Neutrophil (primary cell): ENCODE results near the gene LRRC49.

Experiments
- H3K27ac ChIP-seq: fragments of 200-600 bp; sonication (generic); 2 replicates; pipeline ENCODE4 v1.5.1; 2016; ENCODE audit warnings: mild to moderate bottlenecking, moderate library complexity
- H3K27me3 ChIP-seq: fragments of 200-600 bp; sonication (generic); 2 replicates; pipeline ENCODE4 v1.6.0; 2016; ENCODE audit warnings: mild to moderate bottlenecking
- H3K36me3 ChIP-seq: fragments of 200-600 bp; sonication (generic); 2 replicates; pipeline ENCODE4 v1.5.1; 2017
- H3K4me1 ChIP-seq, 2 experiments: fragments of 200-600 bp in 1 of 2; sonication (generic) in 1 of 2; 1 replicate in 1 of 2; 2 replicates in 1 of 2; pipeline versions ENCODE4 v1.5.1 to v1.6.1; 2013 to 2016; ENCODE audit warnings: low read depth in 1 of 2, low read length in 1 of 2, mild to moderate bottlenecking in 1 of 2, moderate library complexity in 1 of 2; ENCODE audit not compliant: control insufficient read depth in 1 of 2, insufficient read depth in 1 of 2
- H3K4me3 ChIP-seq, 2 experiments: fragments of 200-600 bp in 1 of 2; sonication (generic) in 1 of 2; 1 replicate in 1 of 2; 2 replicates in 1 of 2; pipeline ENCODE4 v1.5.1; 2013 to 2016; ENCODE audit warnings: low read depth in 1 of 2, low read length in 1 of 2, mild to moderate bottlenecking in 1 of 2, moderate library complexity in 1 of 2
- H3K9me3 ChIP-seq: fragments of 200-600 bp; sonication (generic); 2 replicates; pipeline ENCODE4 v1.5.1; 2016
- CTCF ChIP-seq: fragments of 200-600 bp; sonication (generic); IDR thresholded peaks from 2 replicates; pipeline ENCODE4 v1.5.1; 2016; ENCODE audit warnings: antibody characterized with exemption

Gene LRRC49

DNA sequence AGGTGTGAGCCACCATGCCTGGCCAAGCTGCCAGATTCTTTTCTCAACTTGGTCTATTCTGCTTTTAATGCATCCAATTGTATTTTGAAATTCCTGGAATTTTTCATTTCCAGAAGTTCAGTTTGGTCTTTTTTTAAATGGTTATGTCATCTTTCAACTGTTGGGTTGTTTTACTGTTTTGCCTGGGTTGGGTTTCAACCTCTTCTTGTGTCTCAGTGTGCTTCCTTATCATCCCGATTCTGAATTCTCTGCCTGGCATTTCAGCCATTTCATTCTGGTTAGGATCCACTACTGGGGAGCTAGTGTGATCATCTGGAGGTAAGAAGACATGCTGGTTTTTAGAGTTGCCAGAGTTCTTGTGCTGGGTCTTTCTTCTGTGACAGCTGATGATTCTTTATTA lies 61.5 kb downstream of the LRRC49 start:
- H3K27ac ChIP-seq, result no peak overlapping the region
- no peak overlapping the region for H3K4me3 ChIP-seq
- peaks cover 14% of the 10 kb centered on the region for H3K27me3 ChIP-seq
- H3K9me3 ChIP-seq, result no peaks in the 10 kb centered on the region
- no peak for TF ChIP-seq CTCF
- no peaks in the 10 kb centered on the region for H3K4me1 ChIP-seq
- no peaks in the 10 kb centered on the region for H3K36me3 ChIP-seq

DNA sequence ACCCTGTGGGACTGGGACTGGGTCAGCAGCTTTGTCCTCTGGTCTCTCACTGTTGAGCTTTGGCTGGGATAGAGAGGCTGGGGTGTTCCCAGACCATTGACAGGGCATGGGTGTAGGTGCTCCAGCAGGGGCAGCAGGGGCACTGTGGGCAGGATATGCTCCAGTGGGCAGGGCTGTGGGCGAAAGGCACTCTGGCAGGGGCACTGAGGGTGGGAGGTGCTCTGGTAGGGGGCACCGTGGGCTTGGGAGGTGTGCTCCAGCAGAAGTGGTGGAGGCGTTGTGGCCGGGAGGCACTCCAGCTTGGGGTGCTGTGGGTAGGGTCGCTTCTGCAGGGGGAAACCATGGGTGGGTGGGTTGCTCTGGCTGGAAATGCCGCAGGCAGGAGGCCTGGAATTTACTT lies 62.1 kb downstream of the LRRC49 start:
- Histone ChIP-seq H3K4me1 (no peaks in the 10 kb centered on the region), H3K27me3 (peaks cover 14% of the 10 kb centered on the region), H3K27ac (no peak overlapping the region), H3K4me3 (no peak overlapping the region), H3K9me3 (no peaks in the 10 kb centered on the region), H3K36me3 (no peaks in the 10 kb centered on the region)
- TF ChIP-seq CTCF, result no peak

DNA sequence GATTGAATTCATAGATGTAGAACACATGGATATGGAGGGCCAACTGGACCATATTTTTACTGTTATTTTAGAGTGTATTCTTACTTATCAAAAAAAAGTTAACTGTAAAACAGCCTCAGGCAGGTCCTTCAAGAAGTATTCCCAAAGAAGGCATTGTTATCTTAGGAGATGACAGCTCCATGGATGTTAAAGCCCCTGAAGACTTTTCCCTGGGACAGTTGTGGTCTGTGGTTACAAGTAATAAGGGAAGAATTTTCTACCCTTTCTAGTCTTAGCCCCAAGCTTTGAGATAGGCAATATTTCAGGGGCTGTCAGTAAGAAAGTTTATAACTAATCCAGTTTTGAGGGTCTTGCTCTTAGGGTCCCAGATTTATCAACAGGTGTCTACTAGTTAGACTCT lies 62.5 kb downstream of the LRRC49 start:
- Histone ChIP-seq H3K9me3 (no peaks in the 10 kb centered on the region), H3K4me1 (no peaks in the 10 kb centered on the region), H3K27me3 (peaks cover 14% of the 10 kb centered on the region), H3K27ac (no peak overlapping the region), H3K4me3 (no peak overlapping the region), H3K36me3 (no peaks in the 10 kb centered on the region)
- no peak for TF ChIP-seq CTCF

GRCh38 chr15:70956201-70956995 lies 63.8 kb downstream of the LRRC49 start:
- no peak for TF ChIP-seq CTCF
- H3K9me3 ChIP-seq, result no peaks in the 10 kb centered on the region
- H3K27me3 ChIP-seq, result peaks cover 14% of the 10 kb centered on the region
- no peaks in the 10 kb centered on the region for H3K4me1 ChIP-seq
- no peak overlapping the region for H3K27ac ChIP-seq
- no peak overlapping the region for H3K4me3 ChIP-seq
- no peaks in the 10 kb centered on the region for H3K36me3 ChIP-seq

DNA sequence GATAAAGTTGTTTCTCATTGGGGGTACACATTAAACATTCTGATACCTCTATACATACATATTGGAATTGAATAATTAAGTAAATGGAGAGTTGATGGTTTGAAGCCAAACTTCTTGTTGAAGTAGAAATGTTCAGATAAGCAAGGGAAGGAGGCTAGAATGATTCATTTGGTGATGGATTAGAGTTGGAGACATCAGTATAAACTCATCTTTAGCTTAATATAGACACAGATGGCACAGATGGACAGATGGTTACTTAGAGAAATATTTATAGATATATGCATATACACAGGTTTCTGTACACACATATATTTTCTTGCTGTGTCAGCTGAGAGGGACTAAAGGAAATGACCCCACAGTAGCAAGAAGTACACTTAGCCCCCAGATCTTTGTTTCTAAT lies 69.5 kb downstream of the LRRC49 start:
- Histone ChIP-seq H3K4me3 (no peak overlapping the region), H3K27ac (no peak overlapping the region), H3K4me1 (no peaks in the 10 kb centered on the region), H3K27me3 (peaks cover 10% of the 10 kb centered on the region), H3K36me3 (no peaks in the 10 kb centered on the region), H3K9me3 (no peaks in the 10 kb centered on the region)
- no peak for TF ChIP-seq CTCF
